Skeletal muscle satellite cell (primary cell): ENCODE results near the gene MBD4.

Experiments
- H3K27me3 ChIP-seq: 2 replicates; pipeline ENCODE4 v1.7.0; 2013; ENCODE audit warnings: low read length; ENCODE audit not compliant: control insufficient read depth, insufficient read depth
- H3K36me3 ChIP-seq: 2 replicates; pipeline ENCODE4 v1.7.0; 2013; ENCODE audit warnings: mild to moderate bottlenecking, control low read depth, low read length; ENCODE audit not compliant: insufficient read depth
- H3K4me1 ChIP-seq: 2 replicates; pipeline ENCODE4 v1.7.0; 2013; ENCODE audit warnings: low read length; ENCODE audit not compliant: control insufficient read depth, insufficient read depth
- H3K4me2 ChIP-seq: 2 replicates; pipeline ENCODE4 v1.7.0; 2013; ENCODE audit warnings: mild to moderate bottlenecking, low read length
- H3K4me3 ChIP-seq: 2 replicates; pipeline ENCODE4 v1.7.0; 2013; ENCODE audit warnings: low read length
- H3K9ac ChIP-seq: 2 replicates; pipeline ENCODE4 v1.7.0; 2013; ENCODE audit warnings: mild to moderate bottlenecking, low read depth, low read length, moderate library complexity
- H3K9me3 ChIP-seq: replicated peaks from 2 replicates; pipeline ENCODE4 v1.7.0; 2013; ENCODE audit warnings: mild to moderate bottlenecking, control low read depth, low read length

The MBD4 gene

GRCh38 chr3:129442486-129442885 is 2.7 kb upstream of the MBD4 start:
- peak overlapping the region; percentile 83 for H3K4me2 ChIP-seq
- no peaks in the 10 kb centered on the region for H3K27me3 ChIP-seq
- H3K9me3 ChIP-seq = no peaks in the 10 kb centered on the region
- H3K4me1 ChIP-seq = peaks cover 43% of the 10 kb centered on the region
- peaks cover 4% of the 10 kb centered on the region for H3K36me3 ChIP-seq
- peak overlapping the region; percentile 29 for H3K4me3 ChIP-seq
- H3K9ac ChIP-seq = peak overlapping the region; percentile 85

GRCh38 chr3:129441782-129442181 is 2.0 kb upstream of the MBD4 start:
- peak overlapping the region; percentile 80 for H3K4me3 ChIP-seq
- no peaks in the 10 kb centered on the region for H3K9me3 ChIP-seq
- peak overlapping the region; percentile 83 for H3K4me2 ChIP-seq
- peaks cover 43% of the 10 kb centered on the region for H3K4me1 ChIP-seq
- peaks cover 10% of the 10 kb centered on the region for H3K36me3 ChIP-seq
- H3K9ac ChIP-seq = peak overlapping the region; percentile 85
- no peaks in the 10 kb centered on the region for H3K27me3 ChIP-seq

GRCh38 chr3:129441215-129441614 is 1.5 kb upstream of the MBD4 start:
- Histone ChIP-seq H3K9me3 (no peaks in the 10 kb centered on the region), H3K4me3 (peak overlapping the region; percentile 80), H3K36me3 (peaks cover 15% of the 10 kb centered on the region), H3K9ac (peak overlapping the region; percentile 85), H3K27me3 (no peaks in the 10 kb centered on the region), H3K4me1 (peaks cover 47% of the 10 kb centered on the region), H3K4me2 (peak overlapping the region; percentile 83)

- Histone ChIP-seq H3K9me3 (no peaks in the 10 kb centered on the region), H3K4me2 (peak overlapping the region; percentile 83), H3K4me1 (peaks cover 51% of the 10 kb centered on the region), H3K27me3 (no peaks in the 10 kb centered on the region), H3K9ac (peak overlapping the region; percentile 85), H3K36me3 (peaks cover 18% of the 10 kb centered on the region), H3K4me3 (peak overlapping the region; percentile 80)
Measured at GRCh38 chr3:129440618-129441190, 956 bp upstream of the MBD4 start.

GRCh38 chr3:129439226-129439816 is 427 bp downstream of the MBD4 start:
- H3K4me1 ChIP-seq = peaks cover 51% of the 10 kb centered on the region
- peak overlapping the region; percentile 94 for H3K4me3 ChIP-seq
- H3K4me2 ChIP-seq = peak overlapping the region; percentile 81
- H3K27me3 ChIP-seq = no peaks in the 10 kb centered on the region
- no peaks in the 10 kb centered on the region for H3K9me3 ChIP-seq
- H3K9ac ChIP-seq = peak overlapping the region; percentile 96
- H3K36me3 ChIP-seq = peaks cover 29% of the 10 kb centered on the region

- no peaks in the 10 kb centered on the region for H3K9me3 ChIP-seq
- peak overlapping the region; percentile 38 for H3K4me2 ChIP-seq
- H3K36me3 ChIP-seq = peaks cover 60% of the 10 kb centered on the region
Measured at GRCh38 chr3:129435367-129435766, 4.4 kb downstream of the MBD4 start.

GRCh38 chr3:129434140-129434539 is 5.6 kb downstream of the MBD4 start:
- H3K4me2 ChIP-seq = no peak overlapping the region
- no peaks in the 10 kb centered on the region for H3K9me3 ChIP-seq
- H3K36me3 ChIP-seq = peaks cover 60% of the 10 kb centered on the region
- H3K4me1 ChIP-seq = peaks cover 17% of the 10 kb centered on the region
- H3K27me3 ChIP-seq = no peaks in the 10 kb centered on the region
- H3K9ac ChIP-seq = no peak overlapping the region
- H3K4me3 ChIP-seq = no peak overlapping the region

More at GRCh38 chr3:129435367-129435766, 4.4 kb downstream of the MBD4 start:
- Histone ChIP-seq H3K4me3 (no peak overlapping the region), H3K27me3 (no peaks in the 10 kb centered on the region), H3K9ac (no peak overlapping the region), H3K4me1 (peaks cover 17% of the 10 kb centered on the region)

- Histone ChIP-seq H3K9me3 (no peaks in the 10 kb centered on the region), H3K36me3 (peaks cover 60% of the 10 kb centered on the region), H3K27me3 (no peaks in the 10 kb centered on the region), H3K4me1 (peaks cover 21% of the 10 kb centered on the region), H3K9ac (no peak overlapping the region), H3K4me3 (no peak overlapping the region), H3K4me2 (no peak overlapping the region)
Measured at GRCh38 chr3:129433565-129433964, 6.2 kb downstream of the MBD4 start.

GRCh38 chr3:129432671-129433070 is 7.1 kb downstream of the MBD4 start:
- Histone ChIP-seq H3K4me3 (no peak overlapping the region), H3K9ac (no peak overlapping the region), H3K4me2 (no peak overlapping the region), H3K4me1 (peaks cover 20% of the 10 kb centered on the region), H3K36me3 (peaks cover 58% of the 10 kb centered on the region), H3K27me3 (peaks cover 4% of the 10 kb centered on the region), H3K9me3 (no peaks in the 10 kb centered on the region)

GRCh38 chr3:129432036-129432435 is 7.7 kb downstream of the MBD4 start:
- Histone ChIP-seq H3K27me3 (peaks cover 6% of the 10 kb centered on the region), H3K4me3 (no peak overlapping the region), H3K9me3 (no peaks in the 10 kb centered on the region), H3K9ac (no peak overlapping the region), H3K4me2 (no peak overlapping the region), H3K4me1 (peaks cover 21% of the 10 kb centered on the region), H3K36me3 (peaks cover 53% of the 10 kb centered on the region)

GRCh38 chr3:129429602-129430001 is 10.1 kb downstream of the MBD4 start:
- H3K4me3 ChIP-seq = no peak overlapping the region
- H3K9me3 ChIP-seq = no peaks in the 10 kb centered on the region
- no peak overlapping the region for H3K9ac ChIP-seq
- H3K4me1 ChIP-seq = peaks cover 12% of the 10 kb centered on the region
- peaks cover 6% of the 10 kb centered on the region for H3K27me3 ChIP-seq
- peaks cover 33% of the 10 kb centered on the region for H3K36me3 ChIP-seq
- no peak overlapping the region for H3K4me2 ChIP-seq

- peaks cover 28% of the 10 kb centered on the region for H3K36me3 ChIP-seq
- peak overlapping the region; percentile 48 for H3K9ac ChIP-seq
- H3K4me2 ChIP-seq = peak overlapping the region; percentile 90
- H3K4me3 ChIP-seq = no peak overlapping the region
- H3K27me3 ChIP-seq = peaks cover 6% of the 10 kb centered on the region
- H3K4me1 ChIP-seq = peaks cover 12% of the 10 kb centered on the region
- H3K9me3 ChIP-seq = no peaks in the 10 kb centered on the region
Measured at GRCh38 chr3:129429080-129429451, 10.7 kb downstream of the MBD4 start.
